HepG2 (cell line): ENCODE measurements around the gene CRIM1. TPM values are rescaled to one million over a fixed set of nuclear protein-coding genes. Genes with fewer than 3 reads are reported as not detected.

ENCODE experiments used
- CBFB ChIP-seq: sonication (generic); formaldehyde crosslinking; IDR thresholded peaks from 2 replicates; pipeline ENCODE4 v1.4.0; 2020; ENCODE audit warnings: missing genetic modification reagents
- HMG20B ChIP-seq: conservative IDR thresholded peaks from 2 replicates; pipeline ENCODE4 v1.6.1; 2016; ENCODE audit warnings: missing genetic modification reagents, missing compliant biosample characterization
- NFKB2 ChIP-seq: sonication (generic); formaldehyde crosslinking; IDR thresholded peaks from 2 replicates; pipeline ENCODE4 v1.4.0; 2020; ENCODE audit warnings: missing genetic modification reagents, borderline replicate concordance
- NR3C1 ChIP-seq: sonication (generic); formaldehyde crosslinking; IDR thresholded peaks from 2 replicates; pipeline ENCODE4 v1.4.0; 2020; ENCODE audit warnings: missing genetic modification reagents
- PAX8 ChIP-seq: sonication (generic); formaldehyde crosslinking; IDR thresholded peaks from 2 replicates; pipeline ENCODE4 v1.8.0; 2022; ENCODE audit warnings: mild to moderate bottlenecking, missing genetic modification reagents, borderline replicate concordance
- RAD51 ChIP-seq: fragments of 450-650 bp; IDR thresholded peaks from 2 replicates; pipeline ENCODE4 v1.6.1; 2016; ENCODE audit warnings: borderline replicate concordance
- ZC3H13 ChIP-seq: sonication (generic); formaldehyde crosslinking; IDR thresholded peaks from 2 replicates; pipeline ENCODE4 v1.8.1; 2023; ENCODE audit warnings: mild to moderate bottlenecking, missing genetic modification reagents, moderate library complexity
- ZNF3 ChIP-seq: IDR thresholded peaks from 2 replicates; pipeline ENCODE4 v1.7.0; 2017; ENCODE audit warnings: inconsistent platforms
- ZNF619 ChIP-seq: sonication (generic); formaldehyde crosslinking; IDR thresholded peaks from 2 replicates; pipeline ENCODE4 v1.4.0; 2020; ENCODE audit warnings: mild to moderate bottlenecking, missing genetic modification reagents
- ZNF790 ChIP-seq: sonication (generic); formaldehyde crosslinking; IDR thresholded peaks from 2 replicates; pipeline ENCODE4 v1.8.0; 2022; ENCODE audit warnings: missing genetic modification reagents, mild to moderate bottlenecking, borderline replicate concordance
- ZSCAN30 ChIP-seq: sonication (generic); formaldehyde crosslinking; IDR thresholded peaks from 2 replicates; pipeline ENCODE4 v1.5.0; 2020; ENCODE audit warnings: mild to moderate bottlenecking, missing genetic modification reagents
- polyA plus RNA-seq, 8 experiments: library from polyadenylated mRNA; depleted of rRNA in 3 of 8; stranded (reverse) in 7 of 8; unstranded in 1 of 8; fragments of >200 nt; fragmentation: Illumina TruSeq in 4 of 8; extraction: Trizol in 4 of 8; gene quantifications; 2 replicates each; pipeline versions ENCODE4 v1.2.1 to v1.2.3, GENCODE V29; 2011 to 2016; ENCODE audit warnings: low read depth in 4 of 8, missing spikeins in 1 of 8, mixed read lengths in 1 of 8; ENCODE audit not compliant: insufficient read depth in 1 of 8
- total RNA-seq, 5 experiments: library from RNA; depleted of rRNA; stranded (reverse); fragments of >200 nt; fragmentation: Illumina TruSeq; extraction: Trizol; gene quantifications; 2 replicates each; pipeline ENCODE4 v1.2.3, GENCODE V29; 2016; ENCODE audit warnings: low read depth in 1 of 5
- TF ChIP-seq, protein P1 (sequence below): sonication (generic); formaldehyde crosslinking; IDR thresholded peaks from 2 replicates; pipeline ENCODE4 v1.4.0; 2020; ENCODE audit warnings: mild to moderate bottlenecking, missing genetic modification reagents, borderline replicate concordance
- TF ChIP-seq, protein P2 (sequence below): sonication (generic); formaldehyde crosslinking; IDR thresholded peaks from 2 replicates; pipeline ENCODE4 v1.5.1; 2020; ENCODE audit warnings: missing genetic modification reagents, mild to moderate bottlenecking, borderline replicate concordance
- TF ChIP-seq, protein P3 (sequence below): sonication (generic); formaldehyde crosslinking; IDR thresholded peaks from 2 replicates; pipeline ENCODE4 v1.4.0; 2020; ENCODE audit warnings: low read depth, mild to moderate bottlenecking, missing genetic modification reagents
- TF ChIP-seq, protein P4 (sequence below): sonication (generic); formaldehyde crosslinking; IDR thresholded peaks from 2 replicates; pipeline ENCODE4 v1.5.0; 2020; ENCODE audit warnings: mild to moderate bottlenecking, missing genetic modification reagents
- TF ChIP-seq, protein P5 (sequence below), 2 experiments: sonication (generic) in 1 of 2; formaldehyde crosslinking in 1 of 2; IDR thresholded peaks; 2 replicates each; pipeline versions ENCODE4 v1.4.0 to v1.6.1; 2016 to 2020; ENCODE audit warnings: borderline replicate concordance in 1 of 2, low read depth in 1 of 2, mild to moderate bottlenecking in 1 of 2, missing genetic modification reagents in 1 of 2

CRIM1 gene
- total and polyA plus RNA-seq, 2 of the 13 experiments (the other 11 are each of a cell fraction or from before 2014, with no cell fraction given) = 39.1 to 69.9 TPM

DNA sequence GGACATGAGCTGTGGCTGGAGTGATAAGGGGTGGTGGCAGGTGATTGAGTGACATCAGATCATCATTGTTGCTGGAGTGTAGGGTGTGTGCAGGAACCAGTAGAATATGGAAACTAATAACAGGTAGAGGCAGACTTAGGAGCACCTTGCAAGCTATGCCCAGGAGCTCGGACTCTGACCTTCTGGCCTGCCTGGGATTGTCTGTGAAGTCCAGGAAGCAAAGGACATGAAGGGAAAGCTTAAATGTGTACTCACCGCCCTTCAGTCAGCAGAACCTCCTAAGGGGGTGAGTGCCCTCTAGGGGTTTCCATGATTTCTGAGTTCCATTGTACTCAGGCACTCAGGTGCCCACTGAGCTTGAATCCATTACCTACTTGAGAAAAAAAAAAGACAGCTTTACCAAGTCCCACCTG, 104.2 kb downstream of the CRIM1 start (continued):
- TF ChIP-seq HMG20B (CRISPR knock-in tag) (0 out of 2 replicates have a peak, but pooled peaks have one; percentile 34), PAX8 (CRISPR knock-in tag) (no peak), NR3C1 (CRISPR knock-in tag) (no peak), RAD51 (no peak), NFKB2 (CRISPR knock-in tag) (no peak), ZC3H13 (no peak), ZNF3 (CRISPR knock-in tag) (peak; percentile 28; the same call in 1 of the 2 replicates), CBFB (no peak), ZSCAN30 (CRISPR knock-in tag) (no peak), ZNF790 (no peak), ZNF619 (CRISPR knock-in tag) (no peak)
- TF ChIP-seq, protein P1, sequence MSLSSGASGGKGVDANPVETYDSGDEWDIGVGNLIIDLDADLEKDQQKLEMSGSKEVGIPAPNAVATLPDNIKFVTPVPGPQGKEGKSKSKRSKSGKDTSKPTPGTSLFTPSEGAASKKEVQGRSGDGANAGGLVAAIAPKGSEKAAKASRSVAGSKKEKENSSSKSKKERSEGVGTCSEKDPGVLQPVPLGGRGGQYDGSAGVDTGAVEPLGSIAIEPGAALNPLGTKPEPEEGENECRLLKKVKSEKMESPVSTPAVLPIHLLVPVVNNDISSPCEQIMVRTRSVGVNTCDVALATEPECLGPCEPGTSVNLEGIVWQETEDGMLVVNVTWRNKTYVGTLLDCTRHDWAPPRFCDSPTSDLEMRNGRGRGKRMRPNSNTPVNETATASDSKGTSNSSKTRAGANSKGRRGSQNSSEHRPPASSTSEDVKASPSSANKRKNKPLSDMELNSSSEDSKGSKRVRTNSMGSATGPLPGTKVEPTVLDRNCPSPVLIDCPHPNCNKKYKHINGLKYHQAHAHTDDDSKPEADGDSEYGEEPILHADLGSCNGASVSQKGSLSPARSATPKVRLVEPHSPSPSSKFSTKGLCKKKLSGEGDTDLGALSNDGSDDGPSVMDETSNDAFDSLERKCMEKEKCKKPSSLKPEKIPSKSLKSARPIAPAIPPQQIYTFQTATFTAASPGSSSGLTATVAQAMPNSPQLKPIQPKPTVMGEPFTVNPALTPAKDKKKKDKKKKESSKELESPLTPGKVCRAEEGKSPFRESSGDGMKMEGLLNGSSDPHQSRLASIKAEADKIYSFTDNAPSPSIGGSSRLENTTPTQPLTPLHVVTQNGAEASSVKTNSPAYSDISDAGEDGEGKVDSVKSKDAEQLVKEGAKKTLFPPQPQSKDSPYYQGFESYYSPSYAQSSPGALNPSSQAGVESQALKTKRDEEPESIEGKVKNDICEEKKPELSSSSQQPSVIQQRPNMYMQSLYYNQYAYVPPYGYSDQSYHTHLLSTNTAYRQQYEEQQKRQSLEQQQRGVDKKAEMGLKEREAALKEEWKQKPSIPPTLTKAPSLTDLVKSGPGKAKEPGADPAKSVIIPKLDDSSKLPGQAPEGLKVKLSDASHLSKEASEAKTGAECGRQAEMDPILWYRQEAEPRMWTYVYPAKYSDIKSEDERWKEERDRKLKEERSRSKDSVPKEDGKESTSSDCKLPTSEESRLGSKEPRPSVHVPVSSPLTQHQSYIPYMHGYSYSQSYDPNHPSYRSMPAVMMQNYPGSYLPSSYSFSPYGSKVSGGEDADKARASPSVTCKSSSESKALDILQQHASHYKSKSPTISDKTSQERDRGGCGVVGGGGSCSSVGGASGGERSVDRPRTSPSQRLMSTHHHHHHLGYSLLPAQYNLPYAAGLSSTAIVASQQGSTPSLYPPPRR = no peak
- TF ChIP-seq, protein P2, sequence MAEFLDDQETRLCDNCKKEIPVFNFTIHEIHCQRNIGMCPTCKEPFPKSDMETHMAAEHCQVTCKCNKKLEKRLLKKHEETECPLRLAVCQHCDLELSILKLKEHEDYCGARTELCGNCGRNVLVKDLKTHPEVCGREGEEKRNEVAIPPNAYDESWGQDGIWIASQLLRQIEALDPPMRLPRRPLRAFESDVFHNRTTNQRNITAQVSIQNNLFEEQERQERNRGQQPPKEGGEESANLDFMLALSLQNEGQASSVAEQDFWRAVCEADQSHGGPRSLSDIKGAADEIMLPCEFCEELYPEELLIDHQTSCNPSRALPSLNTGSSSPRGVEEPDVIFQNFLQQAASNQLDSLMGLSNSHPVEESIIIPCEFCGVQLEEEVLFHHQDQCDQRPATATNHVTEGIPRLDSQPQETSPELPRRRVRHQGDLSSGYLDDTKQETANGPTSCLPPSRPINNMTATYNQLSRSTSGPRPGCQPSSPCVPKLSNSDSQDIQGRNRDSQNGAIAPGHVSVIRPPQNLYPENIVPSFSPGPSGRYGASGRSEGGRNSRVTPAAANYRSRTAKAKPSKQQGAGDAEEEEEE (CRISPR knock-in tag) = no peak
- TF ChIP-seq, protein P3, sequence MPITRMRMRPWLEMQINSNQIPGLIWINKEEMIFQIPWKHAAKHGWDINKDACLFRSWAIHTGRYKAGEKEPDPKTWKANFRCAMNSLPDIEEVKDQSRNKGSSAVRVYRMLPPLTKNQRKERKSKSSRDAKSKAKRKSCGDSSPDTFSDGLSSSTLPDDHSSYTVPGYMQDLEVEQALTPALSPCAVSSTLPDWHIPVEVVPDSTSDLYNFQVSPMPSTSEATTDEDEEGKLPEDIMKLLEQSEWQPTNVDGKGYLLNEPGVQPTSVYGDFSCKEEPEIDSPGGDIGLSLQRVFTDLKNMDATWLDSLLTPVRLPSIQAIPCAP (CRISPR knock-in tag) = no peak
- TF ChIP-seq, protein P4, sequence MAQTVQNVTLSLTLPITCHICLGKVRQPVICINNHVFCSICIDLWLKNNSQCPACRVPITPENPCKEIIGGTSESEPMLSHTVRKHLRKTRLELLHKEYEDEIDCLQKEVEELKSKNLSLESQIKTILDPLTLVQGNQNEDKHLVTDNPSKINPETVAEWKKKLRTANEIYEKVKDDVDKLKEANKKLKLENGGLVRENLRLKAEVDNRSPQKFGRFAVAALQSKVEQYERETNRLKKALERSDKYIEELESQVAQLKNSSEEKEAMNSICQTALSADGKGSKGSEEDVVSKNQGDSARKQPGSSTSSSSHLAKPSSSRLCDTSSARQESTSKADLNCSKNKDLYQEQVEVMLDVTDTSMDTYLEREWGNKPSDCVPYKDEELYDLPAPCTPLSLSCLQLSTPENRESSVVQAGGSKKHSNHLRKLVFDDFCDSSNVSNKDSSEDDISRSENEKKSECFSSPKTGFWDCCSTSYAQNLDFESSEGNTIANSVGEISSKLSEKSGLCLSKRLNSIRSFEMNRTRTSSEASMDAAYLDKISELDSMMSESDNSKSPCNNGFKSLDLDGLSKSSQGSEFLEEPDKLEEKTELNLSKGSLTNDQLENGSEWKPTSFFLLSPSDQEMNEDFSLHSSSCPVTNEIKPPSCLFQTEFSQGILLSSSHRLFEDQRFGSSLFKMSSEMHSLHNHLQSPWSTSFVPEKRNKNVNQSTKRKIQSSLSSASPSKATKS (CRISPR knock-in tag) = no peak
- TF ChIP-seq, protein P5, sequence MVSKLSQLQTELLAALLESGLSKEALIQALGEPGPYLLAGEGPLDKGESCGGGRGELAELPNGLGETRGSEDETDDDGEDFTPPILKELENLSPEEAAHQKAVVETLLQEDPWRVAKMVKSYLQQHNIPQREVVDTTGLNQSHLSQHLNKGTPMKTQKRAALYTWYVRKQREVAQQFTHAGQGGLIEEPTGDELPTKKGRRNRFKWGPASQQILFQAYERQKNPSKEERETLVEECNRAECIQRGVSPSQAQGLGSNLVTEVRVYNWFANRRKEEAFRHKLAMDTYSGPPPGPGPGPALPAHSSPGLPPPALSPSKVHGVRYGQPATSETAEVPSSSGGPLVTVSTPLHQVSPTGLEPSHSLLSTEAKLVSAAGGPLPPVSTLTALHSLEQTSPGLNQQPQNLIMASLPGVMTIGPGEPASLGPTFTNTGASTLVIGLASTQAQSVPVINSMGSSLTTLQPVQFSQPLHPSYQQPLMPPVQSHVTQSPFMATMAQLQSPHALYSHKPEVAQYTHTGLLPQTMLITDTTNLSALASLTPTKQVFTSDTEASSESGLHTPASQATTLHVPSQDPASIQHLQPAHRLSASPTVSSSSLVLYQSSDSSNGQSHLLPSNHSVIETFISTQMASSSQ (IDR thresholded peaks at IDR 0.05; ENCODE audit: low read depth) = no peak
- TF ChIP-seq, protein P5 (CRISPR knock-in tag; IDR thresholded peaks at IDR 0.05; ENCODE audit: borderline replicate concordance) = no peak
